HepG2 (cell line): ENCODE measurements around the gene TRIO. TPM values are rescaled to one million over a fixed set of nuclear protein-coding genes. Genes with fewer than 3 reads are reported as not detected.

Experiments
- AGO1 ChIP-seq: fragments of 200-400 bp; formaldehyde crosslinking; IDR thresholded peaks from 2 replicates; pipeline ENCODE4 v1.6.1; 2017; ENCODE audit warnings: mild to moderate bottlenecking, low read depth, low read length, moderate library complexity; ENCODE audit not compliant: poor library complexity, severe bottlenecking
- ATAD3A ChIP-seq: sonication (generic); formaldehyde crosslinking; IDR thresholded peaks from 2 replicates; pipeline ENCODE4 v1.4.0; 2020; ENCODE audit warnings: missing genetic modification reagents
- FOSL2 ChIP-seq: sonication (generic); formaldehyde crosslinking; IDR thresholded peaks from 2 replicates; pipeline ENCODE4 v1.4.0; 2020; ENCODE audit warnings: missing genetic modification reagents
- FOXJ3 ChIP-seq: sonication (generic); formaldehyde crosslinking; IDR thresholded peaks from 2 replicates; pipeline ENCODE4 v1.4.0; 2020; ENCODE audit warnings: missing genetic modification reagents, mild to moderate bottlenecking, borderline replicate concordance
- PAF1 ChIP-seq: IDR thresholded peaks from 2 replicates; pipeline ENCODE4 v1.6.1; 2016; ENCODE audit warnings: missing genetic modification reagents, missing compliant biosample characterization
- PCBP2 ChIP-seq: fragments of 200-400 bp; formaldehyde crosslinking; optimal IDR thresholded peaks from 2 replicates; pipeline ENCODE3; 2018; ENCODE audit warnings: low read length, low read depth; ENCODE audit not compliant: poor library complexity, severe bottlenecking
- SNAPC4 ChIP-seq: sonication (generic); formaldehyde crosslinking; IDR thresholded peaks from 2 replicates; pipeline ENCODE4 v1.4.0; 2020; ENCODE audit warnings: mild to moderate bottlenecking, missing genetic modification reagents
- ZNF317 ChIP-seq: sonication (generic); formaldehyde crosslinking; IDR thresholded peaks from 2 replicates; pipeline ENCODE4 v1.5.0; 2020; ENCODE audit warnings: mild to moderate bottlenecking, missing genetic modification reagents
- polyA plus RNA-seq, 8 experiments: library from polyadenylated mRNA; depleted of rRNA in 3 of 8; stranded (reverse) in 7 of 8; unstranded in 1 of 8; fragments of >200 nt; fragmentation: Illumina TruSeq in 4 of 8; extraction: Trizol in 4 of 8; gene quantifications; 2 replicates each; pipeline versions ENCODE4 v1.2.1 to v1.2.3, GENCODE V29; 2011 to 2016; ENCODE audit warnings: low read depth in 4 of 8, missing spikeins in 1 of 8, mixed read lengths in 1 of 8; ENCODE audit not compliant: insufficient read depth in 1 of 8
- total RNA-seq, 5 experiments: library from RNA; depleted of rRNA; stranded (reverse); fragments of >200 nt; fragmentation: Illumina TruSeq; extraction: Trizol; gene quantifications; 2 replicates each; pipeline ENCODE4 v1.2.3, GENCODE V29; 2016; ENCODE audit warnings: low read depth in 1 of 5
- TF ChIP-seq, protein P1 (sequence below): sonication (generic); formaldehyde crosslinking; conservative IDR thresholded peaks from 2 replicates; pipeline ENCODE4 v1.4.0; 2020; ENCODE audit warnings: mild to moderate bottlenecking, missing genetic modification reagents, moderate library complexity
- TF ChIP-seq, protein P2 (sequence below): sonication (generic); formaldehyde crosslinking; IDR thresholded peaks from 2 replicates; pipeline ENCODE4 v1.4.0; 2020; ENCODE audit warnings: missing genetic modification reagents
- TF ChIP-seq, protein P3 (sequence below): sonication (generic); formaldehyde crosslinking; IDR thresholded peaks from 2 replicates; pipeline ENCODE4 v1.4.0; 2020; ENCODE audit warnings: missing genetic modification reagents
- TF ChIP-seq, protein P4 (sequence below): sonication (generic); formaldehyde crosslinking; IDR thresholded peaks from 2 replicates; pipeline ENCODE4 v1.4.0; 2020; ENCODE audit warnings: missing genetic modification reagents

TRIO gene
- total and polyA plus RNA-seq, 2 of the 13 experiments (the other 11 are each of a cell fraction or from before 2014, with no cell fraction given), result 45.2 to 45.9 TPM

GRCh38 chr5:14142827-14143545 is at the start of gene TRIO (continued):
- TF ChIP-seq, protein P1, sequence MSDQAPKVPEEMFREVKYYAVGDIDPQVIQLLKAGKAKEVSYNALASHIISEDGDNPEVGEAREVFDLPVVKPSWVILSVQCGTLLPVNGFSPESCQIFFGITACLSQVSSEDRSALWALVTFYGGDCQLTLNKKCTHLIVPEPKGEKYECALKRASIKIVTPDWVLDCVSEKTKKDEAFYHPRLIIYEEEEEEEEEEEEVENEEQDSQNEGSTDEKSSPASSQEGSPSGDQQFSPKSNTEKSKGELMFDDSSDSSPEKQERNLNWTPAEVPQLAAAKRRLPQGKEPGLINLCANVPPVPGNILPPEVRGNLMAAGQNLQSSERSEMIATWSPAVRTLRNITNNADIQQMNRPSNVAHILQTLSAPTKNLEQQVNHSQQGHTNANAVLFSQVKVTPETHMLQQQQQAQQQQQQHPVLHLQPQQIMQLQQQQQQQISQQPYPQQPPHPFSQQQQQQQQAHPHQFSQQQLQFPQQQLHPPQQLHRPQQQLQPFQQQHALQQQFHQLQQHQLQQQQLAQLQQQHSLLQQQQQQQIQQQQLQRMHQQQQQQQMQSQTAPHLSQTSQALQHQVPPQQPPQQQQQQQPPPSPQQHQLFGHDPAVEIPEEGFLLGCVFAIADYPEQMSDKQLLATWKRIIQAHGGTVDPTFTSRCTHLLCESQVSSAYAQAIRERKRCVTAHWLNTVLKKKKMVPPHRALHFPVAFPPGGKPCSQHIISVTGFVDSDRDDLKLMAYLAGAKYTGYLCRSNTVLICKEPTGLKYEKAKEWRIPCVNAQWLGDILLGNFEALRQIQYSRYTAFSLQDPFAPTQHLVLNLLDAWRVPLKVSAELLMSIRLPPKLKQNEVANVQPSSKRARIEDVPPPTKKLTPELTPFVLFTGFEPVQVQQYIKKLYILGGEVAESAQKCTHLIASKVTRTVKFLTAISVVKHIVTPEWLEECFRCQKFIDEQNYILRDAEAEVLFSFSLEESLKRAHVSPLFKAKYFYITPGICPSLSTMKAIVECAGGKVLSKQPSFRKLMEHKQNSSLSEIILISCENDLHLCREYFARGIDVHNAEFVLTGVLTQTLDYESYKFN (CRISPR knock-in tag), result peak; percentile 33; the same call in 1 of the 2 replicates
- TF ChIP-seq ATAD3A (CRISPR knock-in tag), result no peak
- no peak for TF ChIP-seq PAF1 (CRISPR knock-in tag)
- TF ChIP-seq ZNF317 (CRISPR knock-in tag), result peak; percentile 58; the same call in 1 of the 2 replicates
- TF ChIP-seq, protein P2, sequence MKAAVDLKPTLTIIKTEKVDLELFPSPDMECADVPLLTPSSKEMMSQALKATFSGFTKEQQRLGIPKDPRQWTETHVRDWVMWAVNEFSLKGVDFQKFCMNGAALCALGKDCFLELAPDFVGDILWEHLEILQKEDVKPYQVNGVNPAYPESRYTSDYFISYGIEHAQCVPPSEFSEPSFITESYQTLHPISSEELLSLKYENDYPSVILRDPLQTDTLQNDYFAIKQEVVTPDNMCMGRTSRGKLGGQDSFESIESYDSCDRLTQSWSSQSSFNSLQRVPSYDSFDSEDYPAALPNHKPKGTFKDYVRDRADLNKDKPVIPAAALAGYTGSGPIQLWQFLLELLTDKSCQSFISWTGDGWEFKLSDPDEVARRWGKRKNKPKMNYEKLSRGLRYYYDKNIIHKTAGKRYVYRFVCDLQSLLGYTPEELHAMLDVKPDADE, result no peak
- TF ChIP-seq, protein P3, sequence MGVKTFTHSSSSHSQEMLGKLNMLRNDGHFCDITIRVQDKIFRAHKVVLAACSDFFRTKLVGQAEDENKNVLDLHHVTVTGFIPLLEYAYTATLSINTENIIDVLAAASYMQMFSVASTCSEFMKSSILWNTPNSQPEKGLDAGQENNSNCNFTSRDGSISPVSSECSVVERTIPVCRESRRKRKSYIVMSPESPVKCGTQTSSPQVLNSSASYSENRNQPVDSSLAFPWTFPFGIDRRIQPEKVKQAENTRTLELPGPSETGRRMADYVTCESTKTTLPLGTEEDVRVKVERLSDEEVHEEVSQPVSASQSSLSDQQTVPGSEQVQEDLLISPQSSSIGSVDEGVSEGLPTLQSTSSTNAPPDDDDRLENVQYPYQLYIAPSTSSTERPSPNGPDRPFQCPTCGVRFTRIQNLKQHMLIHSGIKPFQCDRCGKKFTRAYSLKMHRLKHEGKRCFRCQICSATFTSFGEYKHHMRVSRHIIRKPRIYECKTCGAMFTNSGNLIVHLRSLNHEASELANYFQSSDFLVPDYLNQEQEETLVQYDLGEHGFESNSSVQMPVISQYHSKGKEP (CRISPR knock-in tag), result peak; percentile 42; the same call in 1 of the 2 replicates
- TF ChIP-seq, protein P4, sequence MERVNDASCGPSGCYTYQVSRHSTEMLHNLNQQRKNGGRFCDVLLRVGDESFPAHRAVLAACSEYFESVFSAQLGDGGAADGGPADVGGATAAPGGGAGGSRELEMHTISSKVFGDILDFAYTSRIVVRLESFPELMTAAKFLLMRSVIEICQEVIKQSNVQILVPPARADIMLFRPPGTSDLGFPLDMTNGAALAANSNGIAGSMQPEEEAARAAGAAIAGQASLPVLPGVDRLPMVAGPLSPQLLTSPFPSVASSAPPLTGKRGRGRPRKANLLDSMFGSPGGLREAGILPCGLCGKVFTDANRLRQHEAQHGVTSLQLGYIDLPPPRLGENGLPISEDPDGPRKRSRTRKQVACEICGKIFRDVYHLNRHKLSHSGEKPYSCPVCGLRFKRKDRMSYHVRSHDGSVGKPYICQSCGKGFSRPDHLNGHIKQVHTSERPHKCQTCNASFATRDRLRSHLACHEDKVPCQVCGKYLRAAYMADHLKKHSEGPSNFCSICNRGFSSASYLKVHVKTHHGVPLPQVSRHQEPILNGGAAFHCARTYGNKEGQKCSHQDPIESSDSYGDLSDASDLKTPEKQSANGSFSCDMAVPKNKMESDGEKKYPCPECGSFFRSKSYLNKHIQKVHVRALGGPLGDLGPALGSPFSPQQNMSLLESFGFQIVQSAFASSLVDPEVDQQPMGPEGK (CRISPR knock-in tag), result peak; percentile 58; the same call in 1 of the 2 replicates
- no peak for TF ChIP-seq PCBP2
- no peak for TF ChIP-seq SNAPC4 (CRISPR knock-in tag)
- TF ChIP-seq FOSL2 (CRISPR knock-in tag), result 0 out of 2 replicates have a peak, but pooled peaks have one; percentile 7
- no peak for TF ChIP-seq AGO1
- TF ChIP-seq FOXJ3 (CRISPR knock-in tag), result no peak
